ENCODE measurements around the gene BBIP1. TPM values are rescaled to one million over a fixed set of nuclear protein-coding genes. Genes with fewer than 3 reads are reported as not detected.

BBIP1 gene
- polyA plus RNA-seq, 4 donors, result 41.2 to 55.6 (median 54.0) TPM

DNA sequence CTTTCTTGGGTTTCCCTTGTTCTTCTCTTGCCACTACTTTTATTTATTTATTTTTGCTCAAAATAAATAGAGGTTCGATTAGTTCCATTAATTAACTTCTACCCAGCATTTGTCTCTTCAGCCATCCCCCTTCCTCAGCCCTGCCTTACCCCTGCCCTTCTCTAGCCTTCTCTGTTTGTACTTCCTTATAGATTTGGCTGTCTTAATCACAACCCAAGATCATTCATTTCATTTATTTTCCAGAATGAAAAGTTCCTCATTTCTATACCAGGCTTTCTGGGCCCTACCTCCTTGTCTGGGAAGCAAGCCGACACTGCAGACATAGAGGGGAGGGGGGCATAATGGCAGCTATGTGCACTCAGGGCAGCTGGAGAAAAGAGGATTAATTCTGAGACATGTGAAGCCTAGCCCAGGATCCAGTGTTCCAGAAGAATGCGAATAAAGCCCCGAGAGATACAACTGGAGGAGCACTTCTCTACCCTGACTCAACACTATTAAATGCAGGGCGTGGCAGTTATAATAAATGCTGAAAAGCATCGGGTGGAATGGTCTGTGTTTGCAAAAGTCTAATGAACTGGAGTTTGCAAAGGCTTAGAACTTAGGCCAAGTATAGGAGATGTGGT is 53.7 kb downstream of the BBIP1 start:
- no peak for DNase-seq (ENCODE audit: low read depth in 4 of 4, low spot score in 3 of 4)

DNA sequence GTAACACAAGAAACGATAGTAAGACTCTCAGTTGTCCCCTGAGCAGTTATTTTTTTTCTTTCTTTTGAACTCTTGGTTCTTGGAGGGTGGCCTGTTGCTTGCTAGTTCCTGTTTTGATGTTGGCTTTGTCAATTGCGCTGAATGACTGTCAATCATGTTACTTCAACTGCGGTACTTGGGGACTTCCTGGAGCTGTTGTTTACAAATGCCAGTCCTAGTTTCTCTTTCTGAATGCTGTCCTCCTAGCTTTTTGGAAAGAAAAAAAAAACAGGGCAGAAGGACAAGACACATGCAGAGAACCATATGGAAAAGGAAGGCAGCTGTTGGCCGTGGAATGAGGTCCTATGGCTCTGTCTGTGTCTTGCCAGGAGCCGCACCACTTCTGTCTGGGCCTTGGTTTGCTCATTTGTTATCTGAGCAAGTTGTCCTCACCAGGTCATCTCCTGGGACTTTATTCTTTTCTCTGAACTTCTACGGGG is 54.3 kb downstream of the BBIP1 start:
- no peak for DNase-seq (ENCODE audit: low read depth in 4 of 4, low spot score in 3 of 4)

DNA sequence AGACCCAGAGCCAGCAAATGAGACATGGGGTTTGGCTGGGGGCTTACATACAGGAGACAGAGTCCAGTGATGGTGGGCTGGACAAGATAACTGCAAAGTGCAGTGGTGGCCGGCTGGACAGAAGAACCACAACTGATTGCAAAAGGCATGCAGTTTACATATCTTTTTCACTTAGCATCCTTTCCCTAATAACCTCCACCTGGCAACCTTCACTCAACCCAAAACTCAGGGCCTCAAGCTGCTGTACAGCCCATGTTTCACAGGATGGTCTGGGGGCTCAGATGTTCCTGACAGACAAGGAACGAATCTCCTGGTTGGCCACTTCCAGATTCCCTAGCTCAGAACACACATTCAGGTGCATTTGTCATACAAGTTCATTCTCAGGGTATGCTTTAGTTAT is 55.0 kb downstream of the BBIP1 start:
- DNase-seq (ENCODE audit: low read depth in 4 of 4, low spot score in 3 of 4), result no peak

DNA sequence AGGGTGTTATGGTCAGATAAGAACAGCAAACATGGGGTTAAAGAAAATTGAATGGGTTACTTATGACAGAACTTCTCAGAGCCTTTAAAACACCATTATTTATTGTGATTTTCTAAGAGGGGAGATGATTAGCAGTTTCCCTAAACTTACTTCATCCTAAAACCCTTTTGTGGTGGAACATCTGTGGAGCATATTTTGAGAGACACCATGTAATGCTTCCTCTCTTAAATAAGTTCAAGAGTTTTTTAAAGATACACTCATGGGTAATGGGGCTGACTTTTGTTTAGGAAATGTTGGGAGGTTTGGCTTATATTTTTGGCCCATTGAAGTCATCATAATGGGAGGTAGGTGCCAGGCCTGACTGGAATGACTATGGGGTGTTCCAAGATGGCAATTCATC is 55.6 kb downstream of the BBIP1 start:
- no peak for DNase-seq (ENCODE audit: low read depth in 4 of 4, low spot score in 3 of 4)

DNA sequence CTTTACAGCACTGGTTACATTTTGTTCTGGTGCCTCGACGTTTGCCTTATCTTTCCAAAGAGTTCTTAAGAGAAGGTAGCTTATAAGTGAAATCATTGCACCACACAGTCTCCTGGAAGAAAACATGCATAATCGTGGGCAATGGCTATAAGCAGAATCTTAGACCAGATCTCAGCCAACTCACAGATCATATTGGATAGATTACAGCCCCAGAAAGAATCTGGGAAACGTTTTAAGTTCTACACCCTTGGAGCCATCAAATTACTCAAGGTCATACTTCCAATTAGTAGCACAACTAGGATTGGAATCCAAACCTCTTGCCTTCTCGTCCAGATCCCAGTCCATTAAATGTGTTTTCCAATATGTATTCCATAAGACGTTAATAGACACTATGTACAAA is 56.0 kb downstream of the BBIP1 start:
- DNase-seq (ENCODE audit: low read depth in 4 of 4, low spot score in 3 of 4), result no peak

DNA sequence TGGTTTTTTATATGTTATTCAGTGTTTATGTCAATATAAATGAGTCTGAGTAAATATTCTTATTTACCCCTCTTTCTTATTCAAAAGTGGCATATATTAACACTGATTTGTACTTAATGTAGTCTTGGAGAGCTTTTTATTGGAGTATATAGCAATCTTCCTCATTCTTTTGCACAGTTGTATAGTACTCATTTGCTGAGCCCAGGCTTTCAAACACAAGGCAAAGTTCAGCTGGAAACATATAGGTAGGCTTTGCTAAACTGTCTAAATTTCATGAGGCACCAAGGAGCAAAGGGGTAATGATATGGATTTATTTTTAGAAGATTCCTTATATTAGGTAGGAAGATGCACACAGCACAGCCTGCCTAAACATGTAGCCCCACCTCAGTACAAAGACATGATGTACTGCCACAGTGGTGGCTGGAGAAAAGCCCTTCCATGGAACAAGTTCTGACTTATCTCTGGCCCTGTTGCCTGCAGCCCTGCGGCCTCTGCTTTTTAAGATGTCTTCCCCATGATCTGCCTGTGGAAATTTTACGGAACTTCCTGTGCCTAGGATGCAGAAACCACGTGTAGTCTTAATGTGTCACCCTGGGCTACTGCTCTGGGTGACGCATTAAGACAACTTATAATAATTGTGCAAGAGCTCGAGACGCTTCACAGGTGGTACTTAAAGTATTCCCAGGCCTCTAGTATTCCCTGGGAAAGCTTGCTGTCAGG is 56.9 kb downstream of the BBIP1 start:
- DNase-seq (ENCODE audit: low read depth in 4 of 4, low spot score in 3 of 4), result no peak

DNA sequence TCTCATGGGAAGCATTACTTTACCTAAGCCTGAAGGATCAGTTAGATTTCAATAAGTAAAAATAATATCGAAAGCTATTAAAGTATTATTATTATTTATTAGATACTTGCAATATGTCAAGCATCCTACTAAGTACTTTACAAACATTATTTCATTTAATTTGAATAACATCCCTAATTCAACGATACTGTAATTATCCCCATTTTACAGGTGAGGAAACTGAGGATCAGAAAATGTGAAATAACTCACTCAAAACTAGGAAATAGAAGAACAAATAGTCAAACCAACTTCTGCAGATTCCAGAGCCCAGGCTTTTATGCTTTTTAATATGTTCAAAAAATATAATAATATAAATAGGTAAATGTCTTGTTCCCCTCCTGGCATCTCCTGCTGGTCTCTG is 57.5 kb downstream of the BBIP1 start:
- DNase-seq (ENCODE audit: low read depth in 4 of 4, low spot score in 3 of 4), result no peak

DNA sequence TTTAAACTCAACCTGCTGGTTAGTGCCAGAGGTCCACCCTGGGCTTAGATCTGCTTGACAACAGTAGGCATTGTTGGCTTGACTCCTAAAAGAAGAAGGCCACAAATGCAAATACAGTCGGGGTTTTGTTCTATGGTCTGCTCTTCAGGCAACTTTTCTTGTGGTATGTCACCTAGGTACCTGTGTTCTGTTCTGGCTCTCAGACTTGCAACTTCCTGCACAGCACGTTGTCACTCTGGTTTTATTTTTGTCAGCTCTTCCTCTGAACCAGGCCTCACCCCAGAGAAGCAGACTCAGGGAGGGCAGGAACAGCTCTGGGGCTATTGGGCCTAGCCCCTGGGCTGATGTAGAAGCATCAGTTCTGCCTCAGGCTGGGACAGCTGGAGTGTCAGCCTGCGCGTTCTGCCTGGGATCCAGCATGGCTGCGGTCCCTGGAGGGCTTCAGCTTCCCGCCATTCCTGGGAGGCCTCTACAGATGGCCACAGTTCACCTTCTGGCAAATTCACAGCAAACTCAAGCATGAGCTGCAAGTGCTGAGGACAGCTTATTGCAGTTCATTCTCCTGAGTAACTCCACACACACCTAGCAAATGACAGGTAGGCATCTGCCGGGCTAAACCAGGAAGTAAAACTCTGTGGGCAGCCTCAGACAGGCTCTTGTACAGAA is 58.3 kb downstream of the BBIP1 start:
- no peak for DNase-seq (ENCODE audit: low read depth in 4 of 4, low spot score in 3 of 4)

DNA sequence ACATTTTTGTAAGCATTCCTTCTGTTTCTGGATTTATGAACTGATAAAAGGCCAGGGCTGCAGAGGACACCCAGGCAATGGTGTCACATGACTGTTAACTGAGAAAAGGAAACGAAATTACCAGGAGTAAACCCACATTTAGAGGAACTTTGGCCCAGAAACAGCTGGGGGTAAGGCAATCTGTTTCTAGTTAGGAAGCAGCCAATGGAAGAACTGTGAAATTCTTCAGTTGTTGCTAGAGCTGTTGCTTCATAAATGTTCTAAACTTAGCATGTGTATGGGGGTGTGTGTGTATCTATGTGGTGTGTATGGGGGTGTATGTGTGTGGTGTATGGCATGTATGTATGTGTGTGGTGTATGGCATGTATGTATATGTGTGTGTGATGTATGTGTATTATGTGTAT is 59.0 kb downstream of the BBIP1 start:
- no peak for DNase-seq (ENCODE audit: low read depth in 4 of 4, low spot score in 3 of 4)

DNA sequence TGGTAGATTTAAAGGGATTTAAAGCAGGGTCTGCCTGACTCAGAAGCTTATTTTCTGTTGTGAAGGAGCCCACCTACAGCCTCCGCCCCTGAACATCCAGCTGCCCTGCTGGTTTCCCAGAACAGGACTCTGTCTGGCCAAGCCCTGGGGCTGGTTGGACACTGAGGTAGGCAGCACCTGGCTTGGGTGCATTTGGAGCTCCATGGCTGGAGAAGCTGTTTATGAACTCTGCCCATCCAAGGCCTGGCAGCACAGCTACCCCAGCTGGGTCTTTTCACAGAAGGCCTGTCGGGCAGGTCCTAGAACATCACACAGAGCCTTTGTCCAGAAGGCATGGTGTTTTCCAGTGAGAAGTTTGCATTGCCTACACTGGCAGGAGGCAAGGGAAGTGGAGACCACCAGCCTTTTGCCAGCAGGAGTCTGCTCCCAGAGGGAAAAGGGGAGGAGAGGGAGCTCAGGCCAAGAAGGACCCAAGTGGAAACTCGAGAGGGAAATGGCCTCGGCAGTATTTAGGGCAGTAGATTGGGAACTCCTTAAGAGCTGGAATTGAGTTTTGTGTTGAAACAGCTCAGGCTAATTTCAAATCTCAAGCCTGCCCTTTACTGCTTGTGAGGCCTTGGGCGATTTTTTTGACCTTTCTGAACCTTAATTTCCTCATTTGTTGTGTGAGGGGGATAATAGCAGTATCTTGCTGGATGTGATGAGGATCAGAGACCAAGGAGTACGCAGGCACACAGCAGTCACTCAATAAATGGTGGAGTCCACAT is 59.6 kb downstream of the BBIP1 start:
- no peak for DNase-seq (ENCODE audit: low read depth in 4 of 4, low spot score in 3 of 4)

DNA sequence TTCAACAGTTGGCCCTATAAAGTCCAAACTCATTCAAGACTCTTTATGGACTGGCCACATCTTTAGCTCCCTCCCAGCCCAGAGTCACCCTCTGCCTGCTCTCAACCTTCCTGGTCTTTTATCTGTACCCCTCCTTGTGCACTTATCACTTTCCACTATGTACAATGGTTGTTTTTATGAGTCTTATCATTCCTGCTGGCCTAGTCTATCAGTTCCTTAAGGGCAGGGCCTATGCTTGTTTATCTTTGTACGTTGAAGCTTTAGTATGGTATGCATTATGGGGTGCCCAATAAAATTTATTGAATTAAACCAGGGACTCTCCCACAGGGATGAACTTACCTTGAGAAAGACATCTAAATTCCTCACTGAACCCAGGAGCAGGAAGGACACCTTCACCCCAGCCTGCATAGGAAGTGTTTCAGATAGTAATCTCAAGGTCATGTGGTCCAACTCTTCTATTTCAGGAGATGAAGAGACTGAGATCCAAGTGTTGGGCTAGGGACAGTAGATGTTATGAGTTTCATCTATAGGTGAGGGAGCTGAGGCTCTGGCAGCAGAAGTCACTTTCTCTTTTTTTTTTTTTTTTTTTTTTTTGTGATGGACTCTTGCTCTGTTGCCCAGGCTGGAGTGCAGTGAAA is 60.6 kb downstream of the BBIP1 start:
- no peak for DNase-seq (ENCODE audit: low read depth in 4 of 4, low spot score in 3 of 4)

DNA sequence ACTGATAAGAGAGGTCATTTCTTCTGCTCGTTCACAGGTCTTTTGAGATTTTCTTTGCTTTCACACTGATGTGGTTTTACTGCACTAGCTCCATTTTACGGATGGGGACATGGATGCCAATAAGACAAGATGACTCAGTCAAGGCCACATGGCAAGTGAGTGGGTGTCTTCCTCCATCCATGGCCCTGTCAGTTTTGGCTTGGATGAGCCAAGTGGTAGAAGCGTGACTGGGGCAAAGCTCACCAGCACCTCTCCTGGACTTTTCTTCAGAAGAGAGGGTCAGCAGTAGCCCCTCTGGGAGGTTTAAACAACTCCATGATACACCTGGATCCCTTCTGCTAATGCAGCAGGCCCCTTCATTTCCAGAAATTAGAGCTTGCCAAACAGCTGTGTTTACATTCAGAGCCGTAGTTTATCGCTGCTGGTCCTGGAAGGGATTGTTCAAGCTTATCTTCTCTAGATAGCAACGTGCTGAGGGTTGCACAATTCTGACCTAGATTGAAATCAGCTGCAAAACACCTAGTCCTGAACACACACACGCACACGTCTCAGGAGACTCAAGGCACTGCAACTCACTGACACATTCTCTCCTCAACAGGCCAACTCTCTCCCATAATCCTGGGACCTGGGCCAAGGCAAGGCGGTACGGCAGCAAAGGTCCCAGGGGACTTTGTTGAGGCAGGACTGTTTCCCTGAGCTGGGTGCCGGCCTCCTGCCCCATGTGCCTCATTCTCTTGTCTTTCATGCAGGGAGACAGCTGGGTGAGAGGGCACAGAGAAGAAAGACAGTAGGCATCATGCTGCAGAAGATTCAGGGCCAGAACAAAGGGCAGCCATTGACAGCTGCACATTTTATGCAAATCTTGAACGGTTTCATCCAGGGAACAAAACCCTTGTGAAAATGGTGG is 61.5 kb downstream of the BBIP1 start:
- no peak for DNase-seq (ENCODE audit: low read depth in 4 of 4, low spot score in 3 of 4)

DNA sequence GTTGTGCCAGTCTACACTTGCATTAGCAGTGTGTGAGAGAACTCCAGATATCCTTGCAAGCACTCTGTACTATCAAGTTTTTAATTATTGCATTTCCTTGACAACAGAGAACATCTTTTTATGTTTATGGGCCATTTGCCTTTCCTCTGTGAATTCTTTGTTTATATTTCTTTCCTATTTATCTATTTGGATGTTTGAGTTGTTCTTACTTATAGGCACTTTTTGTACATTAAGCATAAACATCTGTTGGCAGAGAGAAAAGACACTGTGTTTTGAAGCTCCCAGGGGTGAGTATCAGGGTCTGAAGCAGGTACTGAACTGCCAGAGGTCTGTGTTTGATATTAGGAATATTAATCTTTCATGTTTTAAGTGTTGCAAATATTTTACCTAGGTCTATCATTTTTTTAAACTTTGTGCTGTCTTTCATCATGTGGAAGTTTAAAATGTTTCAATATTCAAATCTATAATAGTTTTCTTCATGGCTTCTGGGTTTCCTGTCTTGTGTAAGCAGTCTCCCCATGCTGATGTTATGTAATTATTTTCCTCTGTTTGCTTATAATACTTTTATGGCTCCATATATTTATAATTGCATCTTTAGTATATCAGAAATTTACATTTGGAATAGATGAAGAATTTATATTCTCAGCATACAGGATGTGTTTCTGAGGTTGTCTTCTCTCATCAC is 64.9 kb downstream of the BBIP1 start:
- DNase-seq (ENCODE audit: low read depth in 4 of 4, low spot score in 3 of 4), result no peak

DNA sequence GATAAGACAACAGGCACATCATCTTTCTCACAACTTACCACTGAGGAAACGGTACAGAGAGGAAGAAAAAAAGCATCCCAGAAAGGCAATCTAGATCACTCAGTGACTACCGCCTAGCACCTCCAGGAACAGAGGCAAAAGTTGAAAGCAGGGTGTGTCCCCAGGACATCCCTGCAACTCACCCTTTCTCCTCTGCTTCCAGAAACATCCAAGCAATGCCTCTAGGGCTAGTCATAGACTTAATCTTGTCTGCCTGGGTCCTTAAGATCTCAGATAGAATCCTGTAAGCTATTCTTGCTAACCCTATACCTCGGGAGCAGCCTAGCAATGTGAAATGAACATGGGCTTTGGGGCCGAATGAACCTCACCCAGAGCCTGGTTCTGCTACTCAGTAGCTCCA is 66.0 kb downstream of the BBIP1 start:
- no peak for DNase-seq (ENCODE audit: low read depth in 4 of 4, low spot score in 3 of 4)

DNA sequence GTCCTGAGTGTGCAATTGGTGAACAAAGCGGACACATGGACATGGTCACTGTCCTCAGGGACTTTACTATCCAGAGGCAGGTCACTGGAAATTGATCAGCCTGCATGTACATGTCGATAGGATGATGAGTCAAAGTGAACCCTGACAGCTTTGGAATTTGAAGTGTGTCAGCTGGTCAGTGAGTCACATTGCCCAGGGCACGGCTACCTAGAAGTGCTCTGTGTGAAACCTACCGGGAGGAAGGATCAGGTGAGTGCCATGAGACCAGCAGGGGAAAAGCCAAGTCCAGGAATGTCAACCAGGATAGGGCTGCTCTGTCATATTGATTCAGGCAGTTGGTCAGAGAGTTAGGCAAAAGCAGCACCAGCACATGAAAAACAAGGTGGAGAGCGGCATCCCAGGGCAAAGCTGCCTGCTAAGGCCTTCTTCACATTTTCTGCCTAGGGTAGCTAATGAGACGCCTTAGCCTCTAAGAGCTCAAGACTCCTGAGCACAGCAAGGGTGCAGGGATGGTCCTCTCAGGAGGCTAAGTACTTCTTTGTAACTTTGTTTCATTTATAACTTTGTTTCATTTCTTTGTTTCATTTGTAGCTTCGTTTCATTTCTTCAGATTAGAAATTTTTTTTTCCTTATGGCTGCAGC is 66.6 kb downstream of the BBIP1 start:
- DNase-seq (ENCODE audit: low read depth in 4 of 4, low spot score in 3 of 4), result no peak

DNA sequence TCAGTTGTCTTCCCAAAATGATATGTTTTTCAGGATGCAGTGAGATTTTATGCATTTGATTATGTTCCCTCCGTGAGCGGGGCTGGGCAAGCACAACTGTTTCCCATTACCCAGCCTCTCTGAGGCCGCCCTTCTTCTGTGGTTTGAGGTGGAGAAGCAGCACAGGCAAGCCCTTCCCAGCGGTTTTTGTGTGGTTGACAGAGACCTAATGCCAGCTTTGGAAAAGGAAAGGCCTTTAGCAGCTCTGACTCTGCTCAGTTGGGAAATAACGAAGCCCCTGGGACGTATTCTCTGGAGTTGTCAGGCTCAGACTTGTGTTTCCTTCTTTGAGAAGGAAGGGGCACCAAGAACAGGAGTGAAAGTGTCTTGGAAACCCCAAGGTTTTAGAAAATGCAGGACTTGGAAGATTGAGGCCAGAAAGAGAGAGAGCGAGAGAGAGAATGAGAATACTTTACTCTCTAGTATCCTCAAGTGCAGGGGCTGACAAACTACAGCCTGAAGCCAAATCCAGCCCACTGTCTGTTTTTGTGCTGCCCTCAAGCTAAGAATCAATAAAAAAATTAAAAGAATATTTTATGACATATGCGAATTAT is 67.9 kb downstream of the BBIP1 start:
- no peak for DNase-seq (ENCODE audit: low read depth in 4 of 4, low spot score in 3 of 4)

DNA sequence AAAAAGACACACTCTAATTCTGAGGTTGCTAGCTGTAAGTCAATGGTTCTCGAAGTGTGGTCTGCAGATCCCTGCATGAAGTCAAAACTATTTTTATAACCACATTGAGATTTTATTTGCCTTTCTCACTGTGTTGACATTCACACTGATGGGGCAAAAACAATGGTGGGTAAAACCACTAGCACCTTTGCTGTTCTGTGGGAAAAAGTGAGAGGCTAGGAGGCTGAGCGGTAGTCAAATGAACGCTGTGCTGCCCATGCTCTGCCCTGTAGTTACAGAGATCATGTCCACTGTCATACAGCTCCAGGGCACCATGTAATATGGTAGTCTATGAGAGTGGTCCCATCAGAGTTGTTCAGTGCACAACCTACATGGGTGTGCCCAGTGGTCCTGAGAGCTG is 68.9 kb downstream of the BBIP1 start:
- DNase-seq (ENCODE audit: low read depth in 4 of 4, low spot score in 3 of 4), result no peak

All from right renal pelvis (tissue), 4 donors.